Measurements from ENCODE around the gene CACNA1G. TPM values are rescaled to one million over a fixed set of nuclear protein-coding genes. Genes with fewer than 3 reads are reported as not detected.

CACNA1G gene
- total RNA-seq, 3 donors from 2014 or later (not counting 1 experiment from before 2014, with no cell fraction given), result not detected

- Mint-ChIP-seq H3K36me3 (no peaks in the 10 kb centered on the region), H3K27me3 (ENCODE audit: low read depth in 2 of 2) (peaks cover 11 to 14% of the 10 kb centered on the region in 2 donors), H3K4me3 (no peak overlapping the region), H3K4me1 (no peaks in the 10 kb centered on the region), H3K9me3 (no peaks in the 10 kb centered on the region), H3K27ac (no peak overlapping the region)
- Histone ChIP-seq H3K27me3 (ENCODE audit: control insufficient read depth, insufficient read depth, low read length) (no peaks in the 10 kb centered on the region), H3K36me3 (ENCODE audit: control insufficient read depth, insufficient read depth, low read length) (no peaks in the 10 kb centered on the region), H3K4me3 (ENCODE audit: low read length) (no peak overlapping the region), H3K9me3 (ENCODE audit: control insufficient read depth, insufficient read depth, low read length) (no peaks in the 10 kb centered on the region), H3K4me1 (ENCODE audit: control insufficient read depth, insufficient read depth, low read length) (peaks cover 4% of the 10 kb centered on the region), H3K27ac (ENCODE audit: low read length) (no peak overlapping the region)
- ATAC-seq (no peak), DNase-seq (no peak)
- intact Hi-C loops (cut with micrococcal nuclease), result no loop called here
- 89% methylated on average over 10 of the region's 10 CpGs for WGBS (ENCODE audit: insufficient coverage)
- TF ChIP-seq, protein P1, sequence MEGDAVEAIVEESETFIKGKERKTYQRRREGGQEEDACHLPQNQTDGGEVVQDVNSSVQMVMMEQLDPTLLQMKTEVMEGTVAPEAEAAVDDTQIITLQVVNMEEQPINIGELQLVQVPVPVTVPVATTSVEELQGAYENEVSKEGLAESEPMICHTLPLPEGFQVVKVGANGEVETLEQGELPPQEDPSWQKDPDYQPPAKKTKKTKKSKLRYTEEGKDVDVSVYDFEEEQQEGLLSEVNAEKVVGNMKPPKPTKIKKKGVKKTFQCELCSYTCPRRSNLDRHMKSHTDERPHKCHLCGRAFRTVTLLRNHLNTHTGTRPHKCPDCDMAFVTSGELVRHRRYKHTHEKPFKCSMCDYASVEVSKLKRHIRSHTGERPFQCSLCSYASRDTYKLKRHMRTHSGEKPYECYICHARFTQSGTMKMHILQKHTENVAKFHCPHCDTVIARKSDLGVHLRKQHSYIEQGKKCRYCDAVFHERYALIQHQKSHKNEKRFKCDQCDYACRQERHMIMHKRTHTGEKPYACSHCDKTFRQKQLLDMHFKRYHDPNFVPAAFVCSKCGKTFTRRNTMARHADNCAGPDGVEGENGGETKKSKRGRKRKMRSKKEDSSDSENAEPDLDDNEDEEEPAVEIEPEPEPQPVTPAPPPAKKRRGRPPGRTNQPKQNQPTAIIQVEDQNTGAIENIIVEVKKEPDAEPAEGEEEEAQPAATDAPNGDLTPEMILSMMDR (IDR thresholded peaks at IDR 0.05), result no peak
These were observed 82.5 kb downstream of the CACNA1G start for GRCh38 chr17:50642722-50643656.

- TF ChIP-seq, protein P1 (IDR thresholded peaks at IDR 0.05), result no peak
- Mint-ChIP-seq H3K4me3 (no peak overlapping the region), H3K36me3 (no peaks in the 10 kb centered on the region), H3K27ac (no peak overlapping the region), H3K27me3 (ENCODE audit: low read depth in 2 of 2) (peaks cover 7 to 13% of the 10 kb centered on the region in 2 donors), H3K4me1 (no peaks in the 10 kb centered on the region), H3K9me3 (no peaks in the 10 kb centered on the region)
- Histone ChIP-seq H3K9me3 (ENCODE audit: control insufficient read depth, insufficient read depth, low read length) (no peaks in the 10 kb centered on the region), H3K4me1 (ENCODE audit: control insufficient read depth, insufficient read depth, low read length) (no peaks in the 10 kb centered on the region), H3K4me3 (ENCODE audit: low read length) (no peak overlapping the region), H3K27me3 (ENCODE audit: control insufficient read depth, insufficient read depth, low read length) (no peaks in the 10 kb centered on the region), H3K36me3 (ENCODE audit: control insufficient read depth, insufficient read depth, low read length) (no peaks in the 10 kb centered on the region), H3K27ac (ENCODE audit: low read length) (no peak overlapping the region)
- 87% methylated on average over 3 of the region's 3 CpGs for WGBS (ENCODE audit: insufficient coverage)
- intact Hi-C loops (cut with micrococcal nuclease), result no loop called here
- ATAC-seq (no peak), DNase-seq (no peak)
These were observed 85.5 kb downstream of the CACNA1G start for GRCh38 chr17:50645748-50646682.

DNA sequence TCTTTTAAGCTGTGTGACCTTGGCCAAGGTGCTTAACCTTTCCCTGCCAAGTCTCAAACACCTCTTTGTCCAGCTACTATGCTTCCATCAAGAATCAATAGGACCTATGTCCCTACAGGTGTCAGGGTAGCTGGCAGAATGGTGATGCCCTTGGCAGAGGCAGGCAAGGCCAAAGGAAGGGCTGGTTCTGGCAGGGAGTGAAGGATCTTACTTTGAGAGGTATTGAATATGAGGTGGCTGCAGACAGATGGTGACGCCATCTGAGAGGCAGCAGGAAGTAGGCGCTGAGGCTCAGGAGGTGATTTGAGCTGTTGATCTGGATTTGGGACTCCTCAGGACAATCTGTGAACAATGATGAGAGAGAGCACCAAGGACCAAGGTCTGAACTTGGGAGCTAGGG, 86.7 kb downstream of the CACNA1G start:
- H3K36me3 ChIP-seq (ENCODE audit: control insufficient read depth, insufficient read depth, low read length), result no peaks in the 10 kb centered on the region
- DNase-seq (no peak), ATAC-seq (no peak)
- H3K9me3 ChIP-seq (ENCODE audit: control insufficient read depth, insufficient read depth, low read length), result no peaks in the 10 kb centered on the region
- H3K4me3 Mint-ChIP-seq, result no peak overlapping the region
- no peak overlapping the region for H3K27ac ChIP-seq (ENCODE audit: low read length)
- 89% methylated on average over 2 of the region's 2 CpGs for WGBS (ENCODE audit: insufficient coverage)
- H3K4me1 Mint-ChIP-seq, result no peaks in the 10 kb centered on the region
- no peaks in the 10 kb centered on the region for H3K9me3 Mint-ChIP-seq
- H3K4me1 ChIP-seq (ENCODE audit: control insufficient read depth, insufficient read depth, low read length), result no peaks in the 10 kb centered on the region
- TF ChIP-seq, protein P1 (IDR thresholded peaks at IDR 0.05), result no peak
- intact Hi-C loops (cut with micrococcal nuclease), result no loop called here
- H3K27me3 ChIP-seq (ENCODE audit: control insufficient read depth, insufficient read depth, low read length), result no peaks in the 10 kb centered on the region
- H3K27me3 Mint-ChIP-seq (ENCODE audit: low read depth in 2 of 2), result peaks cover 7 to 13% of the 10 kb centered on the region in 2 donors
- no peak overlapping the region for H3K4me3 ChIP-seq (ENCODE audit: low read length)
- H3K36me3 Mint-ChIP-seq, result no peaks in the 10 kb centered on the region
- no peak overlapping the region for H3K27ac Mint-ChIP-seq
